GM21737 (cell line): Measurements from ENCODE around the gene KLHL5.
A peak's percentile ranks its signal among the peaks of the same experiment; 100 is the strongest.
"Not testable (repeated sequence)": the region's sequence is repeated elsewhere in the genome, so short reads cannot be mapped to it uniquely, and the experiment has no call there.

ENCODE experiments used
- ATAC-seq: cut with Tn5 transposase; IDR thresholded peaks from one replicate; pipeline ENCODE4 v1.9.1; 2021; ENCODE audit warnings: mild to moderate bottlenecking, moderate library complexity; ENCODE audit not compliant: unreplicated experiment

KLHL5 gene

DNA sequence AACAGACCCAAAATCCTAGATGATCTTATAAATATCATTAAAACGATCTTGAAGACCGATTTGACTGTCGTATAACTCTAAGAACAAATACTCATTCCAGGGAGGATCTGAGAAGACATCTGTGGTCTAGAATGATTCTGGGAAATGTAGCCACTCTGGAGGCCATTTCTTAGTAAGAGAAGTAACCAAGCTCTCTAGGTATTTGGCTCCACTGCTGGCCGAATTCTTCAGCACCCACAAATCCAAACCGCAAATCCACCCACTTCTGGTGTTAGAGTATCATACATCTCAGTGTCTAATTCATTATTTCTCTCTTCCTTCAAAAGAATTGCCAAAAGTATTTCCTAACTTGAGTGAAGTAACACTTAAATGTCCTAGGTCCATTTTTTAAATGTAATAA is 23.9 kb downstream of the KLHL5 start:
- ATAC-seq: no peak

DNA sequence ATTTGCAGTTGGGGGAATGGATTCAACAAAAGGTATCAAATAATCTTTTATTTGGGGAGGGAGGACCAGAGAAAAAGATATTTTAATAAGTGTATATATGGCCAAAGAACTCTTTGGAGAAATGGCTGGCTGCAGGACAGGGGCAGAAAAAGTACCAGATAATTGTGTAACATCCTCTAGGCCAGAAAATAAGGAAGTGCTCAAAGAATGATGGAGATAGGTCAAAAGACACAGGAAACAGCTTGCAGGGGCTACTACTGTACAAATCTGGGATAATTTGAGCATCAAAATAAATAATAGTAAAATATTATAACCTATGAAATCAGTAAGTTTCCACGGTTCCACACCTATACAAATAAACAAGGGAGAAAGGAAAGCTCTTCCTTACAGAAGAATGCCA is 34.8 kb downstream of the KLHL5 start:
- no peak for ATAC-seq

DNA sequence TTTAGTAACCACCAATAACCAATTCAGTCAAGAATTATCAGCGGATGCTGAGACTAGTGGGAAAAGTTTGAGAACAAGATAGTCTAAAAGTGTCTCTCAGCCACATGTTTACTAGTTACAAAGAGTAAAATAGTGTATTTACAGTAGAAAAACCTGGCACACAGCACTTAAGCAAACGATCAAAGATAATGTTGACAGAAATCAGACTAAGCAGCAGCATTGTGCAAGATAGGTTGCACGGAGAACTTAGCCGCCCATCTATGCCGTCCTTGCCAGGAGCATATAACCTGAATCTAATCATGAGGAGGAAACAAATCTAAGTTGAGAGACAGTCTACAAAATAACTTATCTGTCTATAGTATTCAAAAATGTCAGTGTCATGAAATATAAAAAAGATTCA is 35.3 kb downstream of the KLHL5 start:
- no peak for ATAC-seq

DNA sequence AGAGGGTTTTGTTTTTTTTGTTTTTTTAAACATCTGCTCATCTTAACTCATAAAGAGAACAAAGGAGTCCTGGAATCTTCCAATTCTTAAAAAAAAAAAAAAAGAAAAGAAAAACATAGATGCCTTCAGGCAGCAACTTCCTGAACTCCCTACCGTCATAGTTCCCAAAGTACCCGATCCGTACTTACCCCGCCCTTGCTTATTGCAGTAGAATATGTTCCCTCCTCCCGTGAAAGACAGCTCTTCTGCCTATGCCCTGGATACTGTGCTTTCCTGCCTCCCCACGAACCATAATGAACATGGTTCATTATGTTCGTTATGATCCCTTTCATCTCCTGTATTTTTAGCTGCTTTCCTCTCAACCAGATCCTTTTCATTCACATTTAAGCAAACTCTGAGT is 40.3 kb downstream of the KLHL5 start:
- no peak for ATAC-seq

DNA sequence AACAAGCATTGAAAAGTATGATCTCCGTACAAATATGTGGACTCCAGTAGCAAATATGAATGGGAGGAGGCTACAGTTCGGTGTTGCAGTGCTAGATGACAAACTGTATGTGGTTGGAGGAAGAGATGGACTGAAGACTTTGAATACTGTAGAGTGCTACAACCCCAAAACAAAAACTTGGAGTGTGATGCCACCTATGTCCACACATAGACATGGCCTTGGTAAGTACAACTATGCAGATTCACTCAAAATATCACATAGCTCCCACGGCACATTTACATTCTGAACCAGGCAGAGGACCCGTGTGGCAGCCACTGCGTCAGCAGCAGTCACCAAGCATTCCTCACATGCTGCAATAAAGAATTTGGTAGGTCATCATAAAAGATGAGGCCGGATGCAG is 41.3 kb downstream of the KLHL5 start:
- no peak for ATAC-seq

DNA sequence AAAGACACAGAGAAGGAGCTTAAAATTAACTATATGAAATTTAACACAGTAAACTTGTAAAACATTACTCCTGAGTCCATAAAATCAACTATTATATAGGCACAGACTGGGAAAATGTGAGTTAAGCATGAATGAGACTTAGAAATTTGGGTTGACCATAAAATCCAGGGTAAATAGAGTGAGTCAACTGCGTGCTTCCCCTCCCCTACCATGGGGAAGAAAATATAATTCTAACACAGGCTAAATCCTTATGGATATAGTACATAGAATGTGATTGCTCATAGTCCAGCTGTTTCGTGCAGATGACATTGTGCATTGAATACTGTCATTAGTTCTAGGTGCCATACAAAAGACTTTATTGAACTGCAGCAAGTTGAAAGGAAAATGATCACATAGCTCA is 42.2 kb downstream of the KLHL5 start:
- ATAC-seq: no peak

DNA sequence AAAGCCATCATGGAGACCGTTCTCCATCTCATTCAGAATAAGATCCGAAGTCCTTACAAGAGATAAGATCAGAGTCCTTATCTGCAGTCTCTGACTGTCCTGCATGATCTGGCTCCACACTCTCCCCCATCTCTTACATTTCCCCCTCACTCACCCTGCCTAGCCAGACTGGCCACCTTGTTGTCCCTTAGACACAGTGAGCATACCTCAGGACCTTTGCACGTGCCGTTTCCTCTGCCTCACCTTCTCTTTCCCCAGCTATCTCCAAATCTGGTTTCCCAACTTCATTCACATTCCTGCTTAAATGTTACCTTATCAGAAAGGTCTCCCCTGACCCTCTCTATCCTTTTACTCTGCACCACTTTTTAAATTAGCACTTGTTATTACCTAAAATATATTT is 44.0 kb downstream of the KLHL5 start:
- no peak for ATAC-seq

DNA sequence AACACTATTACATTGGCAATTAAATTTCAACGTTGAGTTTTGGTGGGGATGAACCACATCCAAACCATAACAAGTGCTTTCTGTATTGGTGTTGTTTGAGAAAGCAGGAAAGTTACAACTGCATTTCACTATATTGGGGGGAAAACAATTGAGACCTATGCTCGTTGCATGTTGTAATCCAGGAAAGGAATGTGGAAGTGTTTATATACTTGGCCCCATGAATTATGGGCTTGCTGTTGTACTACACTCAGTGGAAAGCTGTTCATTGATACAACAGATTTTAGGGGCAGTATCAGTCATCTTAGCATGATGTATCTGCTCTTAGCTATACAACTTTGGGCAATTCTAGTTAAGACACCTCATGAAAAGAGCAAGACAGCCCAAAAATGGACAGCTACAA is 52.4 kb downstream of the KLHL5 start:
- ATAC-seq: no peak

DNA sequence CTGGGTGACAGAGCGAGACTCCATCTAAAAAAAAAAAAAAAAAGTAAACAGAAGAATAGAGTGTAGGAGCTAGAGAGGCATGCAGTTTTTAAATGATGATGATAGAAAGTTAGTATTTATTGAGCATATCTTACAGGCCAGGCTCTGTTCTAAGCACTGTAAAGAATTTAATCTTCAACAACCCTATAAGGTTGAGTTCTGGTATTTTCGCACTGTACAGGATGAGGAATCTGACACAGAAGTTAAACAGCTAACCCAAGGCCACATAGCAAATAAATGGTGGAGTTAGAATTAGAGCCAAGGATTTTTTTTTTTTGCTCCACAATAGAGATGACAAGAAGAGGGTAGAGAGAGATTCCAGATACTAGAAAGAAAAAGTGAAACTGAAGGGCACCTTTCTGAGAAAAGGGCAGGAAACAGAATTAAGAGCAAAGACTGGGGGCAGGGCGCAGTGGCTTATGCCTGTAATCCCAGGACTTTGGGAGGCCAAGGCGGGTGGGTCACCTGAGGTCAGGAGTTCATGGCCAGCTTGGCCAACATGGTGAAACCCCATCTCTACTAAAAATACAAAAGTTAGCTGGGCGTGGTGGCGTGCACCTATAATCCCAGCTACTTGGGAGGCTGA is 56.1 kb downstream of the KLHL5 start:
- no peak for ATAC-seq

DNA sequence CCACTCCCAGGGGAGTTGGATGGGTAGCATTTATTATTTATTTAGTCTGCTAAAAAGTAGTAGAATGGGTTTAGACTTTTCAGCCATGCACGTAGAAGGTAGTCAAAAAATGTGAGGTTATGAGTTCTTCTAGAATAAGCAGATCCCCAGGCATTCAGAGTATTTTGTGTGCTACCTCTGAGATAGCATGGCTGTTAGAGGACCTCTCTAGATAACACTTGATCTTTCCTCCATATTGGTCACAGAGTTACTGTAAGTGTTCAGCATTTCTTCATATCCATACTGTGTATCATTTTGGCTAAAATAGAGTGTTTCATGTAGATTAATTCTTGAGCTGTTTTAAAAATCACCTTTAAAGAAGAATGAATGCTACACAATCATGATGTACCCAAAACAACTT is 58.4 kb downstream of the KLHL5 start:
- ATAC-seq: no peak

DNA sequence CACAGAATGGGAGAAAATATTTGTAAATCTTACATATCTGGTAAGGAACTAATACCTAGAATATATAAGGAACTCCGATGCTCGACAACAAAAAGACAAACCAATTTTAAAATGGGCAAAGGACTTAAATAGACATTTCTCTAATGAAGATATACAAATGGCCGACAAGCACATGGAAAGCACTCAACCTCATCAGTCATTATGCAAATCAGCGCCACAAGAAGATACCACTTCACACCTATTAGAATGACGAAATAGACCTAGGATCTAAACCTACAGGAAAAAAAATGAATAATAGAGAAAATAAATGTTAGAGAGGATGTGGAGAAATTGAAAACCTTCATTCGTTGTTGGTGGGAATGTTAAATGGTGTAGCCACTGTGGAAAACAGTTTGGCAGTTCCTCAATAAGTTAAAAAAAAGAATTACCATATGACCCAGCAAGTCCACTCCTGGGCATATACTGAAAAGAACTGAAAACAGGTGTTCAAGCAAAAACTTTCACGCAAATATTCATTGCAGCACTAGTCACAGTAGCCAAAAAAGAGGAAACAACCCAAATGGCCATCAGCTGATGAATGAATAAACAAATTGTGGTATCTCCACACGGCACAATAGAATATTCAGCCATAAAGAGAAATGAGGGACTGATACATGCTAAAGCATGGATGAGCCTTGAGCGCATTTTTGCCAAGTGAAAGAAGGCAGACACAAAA is 63.0 kb downstream of the KLHL5 start:
- peak; percentile 72 for ATAC-seq

DNA sequence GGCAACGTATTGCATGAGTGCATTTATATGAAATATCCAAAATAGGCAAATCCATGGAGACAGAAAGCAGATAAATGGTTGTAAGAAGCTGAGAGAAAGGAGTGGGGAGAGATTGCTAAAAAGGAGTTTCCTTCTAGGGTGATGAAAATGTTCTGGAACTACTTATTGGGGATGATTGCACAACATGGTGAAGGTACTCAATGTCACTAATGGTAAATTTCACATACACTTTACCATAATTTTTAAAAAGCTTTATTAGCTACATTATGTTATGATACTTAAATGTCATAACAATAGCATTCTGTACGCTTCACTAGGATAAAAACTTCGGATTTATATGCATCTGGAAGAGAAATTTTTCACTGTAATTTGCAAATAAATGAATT is 63.6 kb downstream of the KLHL5 start:
- no peak for ATAC-seq

DNA sequence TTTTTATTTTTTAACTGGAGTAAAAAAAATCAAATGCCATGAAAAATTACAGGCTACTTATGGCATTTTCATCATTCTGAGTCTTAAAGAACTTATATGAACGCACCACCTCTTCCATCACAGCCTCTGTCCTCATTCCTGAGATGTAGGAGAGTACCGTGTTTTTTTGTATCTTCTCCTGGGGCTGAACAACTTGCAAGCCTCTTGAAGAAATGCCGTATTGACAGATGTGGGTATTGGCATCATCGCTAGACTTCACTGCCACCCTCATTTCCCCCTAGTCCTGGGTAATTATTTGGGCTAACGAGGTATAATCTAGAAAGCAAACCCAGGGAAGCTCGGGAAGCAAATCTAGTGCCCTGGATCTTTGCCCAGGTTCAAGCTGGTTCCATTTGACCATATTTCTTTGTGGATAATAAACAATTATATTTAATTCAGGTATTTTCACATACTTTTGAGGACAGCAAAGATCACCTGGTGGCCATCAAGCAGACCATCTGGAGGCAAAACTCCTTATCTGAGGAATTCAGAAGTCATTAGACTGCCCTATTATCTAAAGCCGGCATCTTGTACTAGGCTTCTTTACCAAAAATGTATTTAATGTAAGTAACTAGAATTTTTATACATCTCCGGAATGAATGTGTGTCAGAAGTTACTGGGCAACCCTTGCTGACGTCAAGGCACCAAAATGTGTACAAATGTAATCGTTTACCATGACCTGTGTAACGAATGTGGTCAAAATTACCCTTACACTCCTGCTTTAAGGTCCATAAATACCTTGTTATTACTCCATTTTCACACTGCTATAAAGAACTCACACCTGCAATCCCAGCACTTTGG is 64.4 kb downstream of the KLHL5 start:
- ATAC-seq: no peak

DNA sequence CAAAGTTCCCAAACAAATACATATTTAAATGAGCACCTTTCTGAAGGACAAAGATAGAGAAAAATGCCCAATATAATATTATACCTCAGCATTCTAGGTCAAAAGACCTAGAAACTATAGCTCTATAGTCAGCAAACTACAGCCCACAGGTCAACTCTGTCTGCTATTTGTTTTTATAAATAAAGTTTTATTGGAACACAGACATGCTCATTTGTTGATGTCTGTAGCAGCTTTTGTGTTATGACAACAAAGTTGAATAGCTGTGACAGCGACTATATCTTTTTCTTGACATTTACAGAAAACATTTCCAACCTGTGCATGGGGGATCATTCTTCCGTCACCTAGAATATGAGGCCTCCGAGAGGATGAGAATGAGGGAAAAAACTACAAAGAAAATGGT is 71.6 kb downstream of the KLHL5 start:
- no peak for ATAC-seq

DNA sequence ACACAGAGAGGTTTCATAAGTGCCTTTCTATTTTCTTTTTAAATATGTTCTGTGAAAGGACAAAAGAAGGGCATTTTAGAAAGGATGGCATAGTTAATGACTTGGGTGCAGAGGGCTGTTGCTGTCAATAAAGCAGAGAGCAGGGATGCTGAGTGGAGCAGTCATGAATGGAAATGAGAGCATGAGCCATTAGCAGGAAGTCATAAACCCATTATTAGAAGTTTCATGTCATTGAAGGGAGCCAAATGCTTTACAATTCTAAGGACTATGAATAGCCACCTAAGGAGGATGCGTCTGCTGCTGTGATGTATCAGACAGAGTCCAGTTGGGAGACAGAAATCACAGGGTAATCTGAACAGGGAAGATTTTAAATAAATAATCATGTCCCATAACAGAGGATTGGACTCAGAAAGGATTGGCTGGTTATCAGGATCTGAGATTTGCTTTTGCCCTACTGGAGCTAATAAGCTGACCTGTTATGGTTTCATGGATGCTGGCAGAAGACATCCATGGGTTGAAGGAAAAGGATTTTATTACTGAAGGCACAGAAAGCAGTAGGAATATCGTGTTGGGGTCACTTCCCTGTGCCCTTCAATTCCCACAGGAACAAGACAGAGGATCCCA is 72.8 kb downstream of the KLHL5 start:
- peak; percentile 30 for ATAC-seq

DNA sequence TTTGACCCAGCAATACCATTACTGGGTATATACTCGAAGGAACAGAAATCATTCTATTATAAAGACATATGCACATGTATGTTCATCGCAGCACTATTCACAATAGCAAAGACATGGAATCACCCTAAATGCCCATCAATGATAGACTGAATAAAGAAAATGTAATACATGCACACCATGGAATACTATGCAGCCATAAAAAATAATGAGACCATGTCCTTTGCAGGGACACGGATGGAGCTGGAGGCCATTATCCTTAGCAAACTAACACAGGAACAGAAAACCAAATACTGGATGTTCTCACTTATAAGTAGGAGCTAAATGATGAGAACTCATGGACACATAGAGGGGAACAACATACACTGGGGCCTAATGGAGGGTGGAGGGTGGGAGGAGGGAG is 76.2 kb downstream of the KLHL5 start:
- not testable (repeated sequence) for ATAC-seq

DNA sequence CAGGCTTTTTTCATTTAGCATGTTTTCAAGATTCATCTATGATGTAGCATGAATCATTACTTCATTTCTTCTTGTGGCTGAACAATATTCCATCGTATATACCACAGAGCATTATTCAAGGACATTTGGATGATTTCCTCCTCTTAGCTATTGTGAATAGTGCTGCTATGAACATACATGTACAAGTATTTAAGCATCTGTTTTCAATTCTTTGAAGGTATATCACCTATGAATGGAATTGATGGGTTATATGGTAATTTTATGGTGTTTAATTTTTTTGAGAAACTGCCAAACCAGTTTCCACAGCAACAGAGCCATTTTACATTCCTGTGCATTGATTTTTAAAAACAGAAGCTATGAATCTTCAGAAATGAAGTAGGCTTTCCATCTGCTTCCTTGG is 84.2 kb downstream of the KLHL5 start:
- ATAC-seq: no peak

DNA sequence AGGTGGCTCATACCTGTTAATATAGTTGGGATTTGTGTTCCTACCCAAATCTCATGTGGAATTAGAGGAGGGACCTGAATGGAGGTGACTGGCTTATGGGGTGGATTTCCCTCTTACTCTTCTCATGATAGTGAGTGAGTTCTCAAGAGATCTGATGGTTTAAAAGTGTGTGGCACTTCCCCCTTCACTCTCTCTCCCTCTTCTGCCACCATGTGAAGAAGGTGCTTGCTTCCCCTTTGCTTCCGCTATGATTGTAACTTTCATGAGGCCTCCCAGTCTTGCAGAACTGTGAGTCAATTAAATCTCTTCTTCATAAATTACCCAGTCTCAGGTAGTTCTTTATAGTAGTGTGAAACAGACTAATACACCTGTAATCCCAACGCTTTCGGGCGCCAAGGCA is 92.0 kb downstream of the KLHL5 start:
- ATAC-seq: no peak

DNA sequence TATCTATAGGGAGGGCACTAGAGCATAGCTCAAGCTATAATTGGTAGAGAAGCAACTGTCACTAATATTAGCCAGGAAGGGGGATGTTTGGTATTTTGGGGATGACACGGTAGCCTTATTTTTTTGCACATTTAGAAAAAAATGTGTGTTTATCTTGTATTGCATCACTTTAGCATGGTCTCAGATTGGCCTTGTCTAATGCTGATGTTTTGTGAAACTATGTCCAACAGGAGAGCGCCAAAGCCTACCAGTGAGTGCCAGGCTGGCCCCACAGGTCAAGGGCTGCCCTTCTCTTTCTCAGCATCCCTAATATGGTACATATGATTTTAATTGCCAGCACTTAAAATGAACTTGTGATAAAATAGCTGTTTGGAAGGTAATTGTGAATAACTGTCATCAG is 95.5 kb downstream of the KLHL5 start:
- no peak for ATAC-seq

DNA sequence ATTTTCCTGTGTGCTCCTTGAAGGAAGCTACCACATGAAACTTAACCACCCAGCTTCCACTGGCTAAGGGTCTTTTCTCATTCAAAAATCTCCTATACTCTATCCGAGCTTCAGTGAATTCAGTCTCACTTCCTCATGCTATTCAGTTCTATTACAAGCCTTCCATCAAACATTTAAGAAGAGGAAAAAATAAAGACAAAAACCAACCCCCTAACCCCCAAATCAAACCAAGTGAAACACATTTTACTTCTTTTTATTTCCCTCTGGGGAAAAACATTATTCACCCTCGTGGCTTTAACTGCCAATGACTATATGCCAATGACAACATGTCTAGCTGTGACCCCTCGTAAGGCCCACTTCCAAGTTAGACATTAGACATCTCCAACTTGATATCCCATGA is 104.1 kb downstream of the KLHL5 start:
- no peak for ATAC-seq

DNA sequence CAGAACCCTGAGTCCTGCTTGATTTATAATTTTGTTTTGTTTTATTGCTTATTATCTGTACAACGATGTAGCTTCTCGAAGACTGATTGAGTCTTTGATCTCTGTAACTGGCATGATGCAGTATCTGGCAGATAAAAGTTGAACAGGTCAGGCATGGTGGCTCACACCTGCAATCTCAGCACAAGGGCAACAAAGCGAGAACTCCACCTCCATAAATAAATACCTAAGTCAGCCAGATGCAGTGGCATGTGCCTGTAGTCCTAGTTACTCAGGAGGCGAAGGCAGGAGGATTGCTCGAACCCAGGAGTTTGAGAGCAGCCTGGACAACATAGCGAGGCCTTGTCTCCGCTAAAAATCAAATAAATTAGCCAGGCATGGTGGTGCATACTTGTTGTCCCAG is 104.6 kb downstream of the KLHL5 start:
- ATAC-seq: no peak

DNA sequence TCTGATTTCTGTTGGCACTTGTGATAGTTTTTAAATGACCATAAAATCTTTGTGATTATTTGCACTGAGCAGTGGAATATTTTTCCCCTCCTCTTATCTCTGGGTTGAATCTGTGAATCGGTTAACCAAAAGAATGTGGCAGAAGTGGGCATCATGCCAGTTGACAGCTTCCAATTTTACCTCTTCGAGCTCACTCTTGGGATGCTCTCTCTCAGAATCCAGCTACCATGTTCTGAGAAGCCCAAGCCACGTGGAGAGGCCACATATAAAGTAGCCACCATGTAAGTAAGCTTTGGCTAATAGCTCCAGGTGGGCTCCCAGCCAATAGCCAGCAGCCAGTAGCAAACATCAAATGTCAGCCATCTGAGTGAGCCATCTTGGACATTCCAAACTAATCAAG is 107.4 kb downstream of the KLHL5 start:
- no peak for ATAC-seq
